Measurements from ENCODE around the gene RYK. TPM values are rescaled to one million over a fixed set of nuclear protein-coding genes. Genes with fewer than 3 reads are reported as not detected.
A peak's percentile ranks its signal among the peaks of the same experiment; 100 is the strongest.

Gene RYK
- total RNA-seq, 2 donors from 2014 or later = 46.2 to 61.0 TPM

GRCh38 chr3:134253475-134254226 is 3.0 kb upstream of the RYK start:
- Histone ChIP-seq H3K27ac (peak overlapping the region in 1 of 2 donors; percentile 90), H3K4me1 (peaks cover 0 to 33% of the 10 kb centered on the region in 2 donors), H3K9me3 (no peaks in the 10 kb centered on the region)

GRCh38 chr3:134252766-134253165 is 2.1 kb upstream of the RYK start:
- H3K4me1 ChIP-seq = peaks cover 0 to 42% of the 10 kb centered on the region in 2 donors
- H3K27me3 ChIP-seq = no peaks in the 10 kb centered on the region
- no peaks in the 10 kb centered on the region for H3K36me3 ChIP-seq
- H3K9me3 ChIP-seq = no peaks in the 10 kb centered on the region
- no peak overlapping the region for H3K4me3 ChIP-seq
- TF ChIP-seq CTCF (IDR thresholded peaks at IDR 0.05) = no peak
- no peak for DNase-seq (ENCODE audit: low spot score)
- H3K27ac ChIP-seq = peak overlapping the region; percentile 88 to 90

More at GRCh38 chr3:134253475-134254226, 3.0 kb upstream of the RYK start:
- no peak overlapping the region for H3K4me3 ChIP-seq
- no peak for DNase-seq (ENCODE audit: low spot score)
- TF ChIP-seq CTCF (IDR thresholded peaks at IDR 0.05) = no peak
- no peaks in the 10 kb centered on the region for H3K27me3 ChIP-seq
- no peaks in the 10 kb centered on the region for H3K36me3 ChIP-seq

GRCh38 chr3:134251731-134252391 is 1.2 kb upstream of the RYK start:
- H3K4me3 ChIP-seq = no peak overlapping the region
- TF ChIP-seq CTCF (IDR thresholded peaks at IDR 0.05) = no peak
- no peaks in the 10 kb centered on the region for H3K36me3 ChIP-seq
- DNase-seq (ENCODE audit: low spot score) = no peak
- H3K9me3 ChIP-seq = no peaks in the 10 kb centered on the region
- H3K27ac ChIP-seq = peak overlapping the region; percentile 88 to 90
- peaks cover 0 to 44% of the 10 kb centered on the region in 2 donors for H3K4me1 ChIP-seq
- no peaks in the 10 kb centered on the region for H3K27me3 ChIP-seq

GRCh38 chr3:134249935-134250716 is 533 bp downstream of the RYK start:
- no peak for TF ChIP-seq CTCF (IDR thresholded peaks at IDR 0.05)
- no peak for DNase-seq (ENCODE audit: low spot score)
- peaks cover 0 to 50% of the 10 kb centered on the region in 2 donors for H3K4me1 ChIP-seq

GRCh38 chr3:134249296-134249841 is 1.3 kb downstream of the RYK start:
- no peaks in the 10 kb centered on the region for H3K36me3 ChIP-seq
- H3K27ac ChIP-seq = peak overlapping the region; percentile 86 to 90
- no peak for DNase-seq (ENCODE audit: low spot score)
- H3K9me3 ChIP-seq = no peaks in the 10 kb centered on the region
- peaks cover 0 to 57% of the 10 kb centered on the region in 2 donors for H3K4me1 ChIP-seq
- peak overlapping the region; percentile 82 to 84 for H3K4me3 ChIP-seq
- TF ChIP-seq CTCF (IDR thresholded peaks at IDR 0.05) = no peak
- H3K27me3 ChIP-seq = no peaks in the 10 kb centered on the region

More at GRCh38 chr3:134249935-134250716, 533 bp downstream of the RYK start:
- Histone ChIP-seq H3K4me3 (peak overlapping the region; percentile 82 to 84), H3K36me3 (no peaks in the 10 kb centered on the region), H3K9me3 (no peaks in the 10 kb centered on the region), H3K27me3 (no peaks in the 10 kb centered on the region), H3K27ac (peak overlapping the region; percentile 88 to 90)
